Trophoblast cell (in vitro differentiated cells and primary cell): ENCODE data around the gene RELB.
A peak's percentile ranks its signal among the peaks of the same experiment; 100 is the strongest.

Source experiments
- DNase-seq, 2 donors: peaks; one replicate each; pipeline ENCODE4 v3.0.0-alpha.2; 2016
- H2AFZ ChIP-seq: 2 replicates; pipeline ENCODE4 v1.6.1; 2013; ENCODE audit warnings: low read length, moderate library complexity, mild to moderate bottlenecking; ENCODE audit not compliant: insufficient read depth, poor library complexity
- H2AK5ac ChIP-seq: 2 replicates; pipeline ENCODE4 v1.6.1; 2013; ENCODE audit warnings: mild to moderate bottlenecking, low read length
- H2BK120ac ChIP-seq: 2 replicates; pipeline ENCODE4 v1.6.1; 2013; ENCODE audit warnings: low read length, mild to moderate bottlenecking, moderate library complexity; ENCODE audit not compliant: insufficient read depth, poor library complexity
- H2BK12ac ChIP-seq: 2 replicates; pipeline ENCODE4 v1.6.1; 2013; ENCODE audit warnings: mild to moderate bottlenecking, low read length, moderate library complexity
- H2BK5ac ChIP-seq: 2 replicates; pipeline ENCODE4 v1.6.1; 2013; ENCODE audit warnings: low read length, low read depth, moderate library complexity, mild to moderate bottlenecking; ENCODE audit not compliant: poor library complexity
- H3K14ac ChIP-seq: 2 replicates; pipeline ENCODE4 v1.6.1; 2013; ENCODE audit warnings: mild to moderate bottlenecking, low read length
- H3K18ac ChIP-seq: 2 replicates; pipeline ENCODE4 v1.6.1; 2013; ENCODE audit warnings: mild to moderate bottlenecking, low read length
- H3K23ac ChIP-seq: 2 replicates; pipeline ENCODE4 v1.6.1; 2013; ENCODE audit warnings: low read length
- H3K27ac ChIP-seq: 2 replicates; pipeline ENCODE4 v1.5.1; 2013; ENCODE audit warnings: low read depth, mild to moderate bottlenecking, inconsistent platforms, low read length, moderate library complexity
- H3K27me3 ChIP-seq: 2 replicates; pipeline ENCODE4 v1.6.1; 2013; ENCODE audit warnings: inconsistent platforms, mild to moderate bottlenecking, low read length, moderate library complexity; ENCODE audit not compliant: insufficient read depth
- H3K36me3 ChIP-seq, 2 experiments: 1 replicate in 1 of 2; 2 replicates in 1 of 2; pipeline ENCODE4 v1.6.1; 2013; ENCODE audit warnings: low read length in 2 of 2, mild to moderate bottlenecking in 2 of 2, moderate library complexity in 1 of 2; ENCODE audit not compliant: insufficient read depth in 2 of 2, control insufficient read depth in 1 of 2
- H3K4ac ChIP-seq: 2 replicates; pipeline ENCODE4 v1.6.1; 2013; ENCODE audit warnings: low read depth, mild to moderate bottlenecking, low read length, moderate library complexity
- H3K4me1 ChIP-seq, 2 experiments: 1 replicate in 1 of 2; 2 replicates in 1 of 2; pipeline ENCODE4 v1.6.1; 2013; ENCODE audit warnings: low read length in 2 of 2, mild to moderate bottlenecking in 2 of 2, moderate library complexity in 1 of 2; ENCODE audit not compliant: insufficient read depth in 2 of 2, control insufficient read depth in 1 of 2
- H3K4me2 ChIP-seq: 2 replicates; pipeline ENCODE4 v1.6.1; 2013; ENCODE audit warnings: inconsistent platforms, mild to moderate bottlenecking, low read length, moderate library complexity
- H3K4me3 ChIP-seq: 2 replicates; pipeline ENCODE4 v1.5.1; 2013; ENCODE audit warnings: mild to moderate bottlenecking, low read depth, low read length, inconsistent platforms
- H3K79me1 ChIP-seq: one replicate; pipeline ENCODE4 v1.6.1; 2013; ENCODE audit warnings: low read length
- H3K79me2 ChIP-seq: 2 replicates; pipeline ENCODE4 v1.6.1; 2013; ENCODE audit warnings: low read length, mild to moderate bottlenecking; ENCODE audit not compliant: control insufficient read depth, insufficient read depth, poor library complexity
- H3K9ac ChIP-seq: 2 replicates; pipeline ENCODE4 v1.6.1; 2013; ENCODE audit warnings: mild to moderate bottlenecking, low read length
- H3K9me3 ChIP-seq: 2 replicates; pipeline ENCODE4 v1.6.1; 2013; ENCODE audit warnings: low read depth, mild to moderate bottlenecking, control low read depth, inconsistent platforms, low read length; ENCODE audit not compliant: insufficient read depth
- H4K12ac ChIP-seq: 2 replicates; pipeline ENCODE4 v1.6.1; 2013; ENCODE audit warnings: low read depth, mild to moderate bottlenecking, low read length, moderate library complexity
- H4K8ac ChIP-seq: 2 replicates; pipeline ENCODE4 v1.6.1; 2013; ENCODE audit warnings: low read depth, mild to moderate bottlenecking, low read length, moderate library complexity
- H4K91ac ChIP-seq: one replicate; pipeline ENCODE4 v1.6.1; 2013; ENCODE audit warnings: low read depth, mild to moderate bottlenecking, low read length, moderate library complexity
- WGBS: extraction: QIAGEN DNeasy Blood & Tissue Kit; methylation state at CpG from one replicate; pipeline ENCODE4 v1.1.7; 2013; ENCODE audit warnings: missing lambda C conversion rate; ENCODE audit not compliant: insufficient read length, insufficient coverage; ENCODE audit errors: extremely low coverage; 5-methylcytosine and 5-hydroxymethylcytosine counted together

The RELB gene

DNA sequence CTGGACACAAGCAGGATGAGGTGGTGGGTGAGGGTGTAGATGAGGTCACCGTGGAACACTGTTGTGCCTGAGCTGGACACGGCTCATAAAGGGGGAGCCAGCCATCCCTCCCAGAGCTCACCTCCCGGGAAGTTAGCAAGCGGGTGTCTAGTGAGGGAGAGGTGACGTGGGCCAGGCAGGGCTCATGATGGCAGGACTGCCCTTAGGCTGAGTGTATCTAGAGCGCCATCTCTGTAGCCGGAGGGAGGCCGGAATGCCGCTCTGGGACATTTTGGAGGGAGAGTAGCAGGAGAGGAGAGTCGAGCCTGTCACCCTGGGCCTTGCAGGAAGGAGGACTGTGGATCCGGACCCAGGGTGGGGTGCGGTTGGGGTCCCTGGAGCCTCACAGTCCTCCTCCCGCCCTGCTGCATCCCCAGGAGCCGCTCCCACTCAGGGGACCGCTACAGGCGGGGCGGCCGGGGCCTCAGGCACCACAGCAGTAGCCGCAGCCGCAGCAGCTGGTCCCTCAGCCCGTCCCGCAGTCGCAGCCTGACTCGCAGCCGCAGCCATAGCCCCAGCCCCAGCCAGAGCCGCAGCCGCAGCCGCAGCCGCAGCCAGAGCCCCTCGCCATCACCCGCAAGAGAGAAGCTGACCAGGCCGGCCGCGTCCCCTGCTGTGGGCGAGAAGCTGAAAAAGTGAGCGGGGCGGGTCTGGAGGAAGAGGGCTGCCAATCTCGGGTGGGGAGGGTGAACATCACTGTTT, 65.8 kb downstream of the RELB start:
- Histone ChIP-seq H3K23ac (no peak overlapping the region), H3K4me1 (no peaks in the 10 kb centered on the region), H3K14ac (no peak overlapping the region), H4K91ac (no peak overlapping the region), H3K4ac (no peak overlapping the region), H2BK5ac (no peak overlapping the region), H3K4me3 (no peak overlapping the region), H3K36me3 (peaks cover 79 to 81% of the 10 kb centered on the region in 2 experiments), H3K79me2 (no peaks in the 10 kb centered on the region), H3K18ac (no peak overlapping the region), H2BK120ac (no peak overlapping the region), H2AK5ac (no peak overlapping the region), H3K4me2 (no peak overlapping the region), H4K12ac (no peak overlapping the region), H4K8ac (no peak overlapping the region), H3K9ac (no peak overlapping the region), H2BK12ac (no peak overlapping the region), H2AFZ (no peak overlapping the region), H3K79me1 (no peaks in the 10 kb centered on the region), H3K27me3 (no peaks in the 10 kb centered on the region), H3K27ac (no peak overlapping the region), H3K9me3 (no peaks in the 10 kb centered on the region)
- peak; percentile 88 to 96 for DNase-seq
- no CpG with 5 or more reads among the region's 38 CpGs for WGBS

DNA sequence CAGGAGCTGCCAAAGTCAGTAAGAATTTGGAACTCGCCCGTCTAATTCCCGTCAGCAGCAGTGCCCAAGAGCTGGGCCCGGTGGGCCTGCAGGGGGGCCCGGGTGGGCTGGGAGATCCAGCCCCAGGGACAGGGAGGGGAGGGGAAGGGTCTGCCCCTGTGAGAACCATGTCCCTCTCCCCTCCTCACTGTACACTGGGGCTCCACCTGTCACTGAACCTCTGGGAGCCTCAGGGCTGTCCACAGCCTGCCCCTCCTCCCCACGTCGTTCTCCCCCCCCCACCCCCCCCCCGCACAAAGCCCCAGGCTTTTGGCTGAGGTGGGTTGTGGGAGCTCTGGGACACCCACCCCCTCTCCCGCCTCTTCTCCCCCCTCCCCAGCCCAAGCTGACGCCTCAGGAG, 66.8 kb downstream of the RELB start:
- no peaks in the 10 kb centered on the region for H3K4me1 ChIP-seq
- H3K4me3 ChIP-seq, result no peak overlapping the region
- peaks cover 76 to 79% of the 10 kb centered on the region in 2 experiments for H3K36me3 ChIP-seq
- H2BK120ac ChIP-seq, result no peak overlapping the region
- H2AFZ ChIP-seq, result no peak overlapping the region
- no peak overlapping the region for H4K8ac ChIP-seq
- no peak overlapping the region for H4K91ac ChIP-seq
- no peak overlapping the region for H3K18ac ChIP-seq
- no peak overlapping the region for H2AK5ac ChIP-seq
- no peak for DNase-seq
- H3K14ac ChIP-seq, result no peak overlapping the region
- H3K23ac ChIP-seq, result no peak overlapping the region
- no peaks in the 10 kb centered on the region for H3K79me1 ChIP-seq
- H3K4me2 ChIP-seq, result no peak overlapping the region
- H3K79me2 ChIP-seq, result no peaks in the 10 kb centered on the region
- no peak overlapping the region for H2BK12ac ChIP-seq
- H3K9me3 ChIP-seq, result no peaks in the 10 kb centered on the region
- no peaks in the 10 kb centered on the region for H3K27me3 ChIP-seq
- no peak overlapping the region for H2BK5ac ChIP-seq
- no CpG with 5 or more reads among the region's 10 CpGs for WGBS
- no peak overlapping the region for H4K12ac ChIP-seq
- no peak overlapping the region for H3K9ac ChIP-seq
- no peak overlapping the region for H3K27ac ChIP-seq
- H3K4ac ChIP-seq, result no peak overlapping the region

DNA sequence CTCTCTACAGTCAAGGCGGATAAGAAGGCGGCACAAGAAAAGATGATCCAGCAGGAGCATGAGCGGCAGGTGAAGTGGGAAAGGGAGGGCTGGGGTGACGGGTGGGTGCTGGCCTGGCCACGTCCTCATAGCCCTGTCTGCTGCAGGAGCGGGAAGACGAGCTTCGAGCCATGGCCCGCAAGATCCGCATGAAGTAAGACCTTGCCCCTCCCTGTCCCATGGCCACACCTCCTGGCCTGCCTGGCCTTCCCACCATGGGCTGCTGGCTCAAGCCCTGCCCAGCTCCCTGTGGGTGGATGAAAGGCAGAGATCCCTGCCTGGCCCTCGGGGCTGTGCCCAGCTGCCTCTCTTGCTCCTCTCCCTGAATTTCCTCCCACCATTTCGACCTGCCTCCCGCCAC, 67.8 kb downstream of the RELB start:
- H3K79me2 ChIP-seq, result no peaks in the 10 kb centered on the region
- no peak overlapping the region for H2BK5ac ChIP-seq
- H3K4ac ChIP-seq, result no peak overlapping the region
- H2BK120ac ChIP-seq, result no peak overlapping the region
- no peak for DNase-seq
- no peaks in the 10 kb centered on the region for H3K9me3 ChIP-seq
- H3K14ac ChIP-seq, result no peak overlapping the region
- H3K27me3 ChIP-seq, result no peaks in the 10 kb centered on the region
- H4K91ac ChIP-seq, result no peak overlapping the region
- H2AFZ ChIP-seq, result no peak overlapping the region
- H3K4me1 ChIP-seq, result no peaks in the 10 kb centered on the region
- WGBS, result no CpG with 5 or more reads among the region's 13 CpGs
- H3K9ac ChIP-seq, result no peak overlapping the region
- no peak overlapping the region for H2BK12ac ChIP-seq
- no peak overlapping the region for H2AK5ac ChIP-seq
- peaks cover 69 to 71% of the 10 kb centered on the region in 2 experiments for H3K36me3 ChIP-seq
- H4K12ac ChIP-seq, result no peak overlapping the region
- H3K4me2 ChIP-seq, result no peak overlapping the region
- no peak overlapping the region for H3K27ac ChIP-seq
- H4K8ac ChIP-seq, result no peak overlapping the region
- no peak overlapping the region for H3K18ac ChIP-seq
- no peak overlapping the region for H3K4me3 ChIP-seq
- H3K23ac ChIP-seq, result no peak overlapping the region
- no peaks in the 10 kb centered on the region for H3K79me1 ChIP-seq

DNA sequence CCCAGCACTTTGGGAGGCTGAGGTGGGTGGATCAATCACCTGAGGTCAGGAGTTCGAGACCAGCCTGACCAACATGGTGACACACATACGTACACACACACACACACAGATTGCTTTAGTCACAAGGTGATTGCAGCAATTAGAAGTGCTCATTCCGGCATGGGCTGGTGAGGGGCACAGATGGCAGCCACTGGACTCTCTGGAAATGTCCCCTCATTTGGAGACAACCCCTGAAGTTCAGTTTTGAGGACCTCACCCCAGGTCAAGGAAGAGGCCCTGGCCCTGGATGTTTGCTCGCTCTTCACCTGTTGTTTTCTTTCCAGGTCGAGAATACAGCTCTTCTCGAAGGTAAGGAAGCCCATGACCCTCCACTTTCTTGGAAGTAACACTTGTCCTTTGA, 69.0 kb downstream of the RELB start:
- Histone ChIP-seq H2AFZ (no peak overlapping the region), H3K23ac (no peak overlapping the region), H3K14ac (no peak overlapping the region), H3K4ac (no peak overlapping the region), H2BK5ac (no peak overlapping the region), H3K9me3 (no peaks in the 10 kb centered on the region), H3K9ac (no peak overlapping the region), H3K4me2 (no peak overlapping the region), H3K36me3 (peaks cover 59 to 62% of the 10 kb centered on the region in 2 experiments), H2BK12ac (no peak overlapping the region), H2AK5ac (no peak overlapping the region), H4K8ac (no peak overlapping the region), H3K79me1 (no peaks in the 10 kb centered on the region), H3K27me3 (no peaks in the 10 kb centered on the region), H4K91ac (no peak overlapping the region), H3K79me2 (no peaks in the 10 kb centered on the region), H3K27ac (no peak overlapping the region), H3K4me3 (no peak overlapping the region), H4K12ac (no peak overlapping the region), H2BK120ac (no peak overlapping the region), H3K4me1 (peaks cover 0 to 3% of the 10 kb centered on the region in 2 experiments), H3K18ac (no peak overlapping the region)
- no peak for DNase-seq
- no CpG with 5 or more reads among the region's 6 CpGs for WGBS
